GM21447 (cell line): ENCODE data around the gene GSE1.

Experiments used
- ATAC-seq: cut with Tn5 transposase; IDR thresholded peaks from one replicate; pipeline ENCODE4 v1.9.1; 2021; ENCODE audit not compliant: unreplicated experiment

The GSE1 gene

DNA sequence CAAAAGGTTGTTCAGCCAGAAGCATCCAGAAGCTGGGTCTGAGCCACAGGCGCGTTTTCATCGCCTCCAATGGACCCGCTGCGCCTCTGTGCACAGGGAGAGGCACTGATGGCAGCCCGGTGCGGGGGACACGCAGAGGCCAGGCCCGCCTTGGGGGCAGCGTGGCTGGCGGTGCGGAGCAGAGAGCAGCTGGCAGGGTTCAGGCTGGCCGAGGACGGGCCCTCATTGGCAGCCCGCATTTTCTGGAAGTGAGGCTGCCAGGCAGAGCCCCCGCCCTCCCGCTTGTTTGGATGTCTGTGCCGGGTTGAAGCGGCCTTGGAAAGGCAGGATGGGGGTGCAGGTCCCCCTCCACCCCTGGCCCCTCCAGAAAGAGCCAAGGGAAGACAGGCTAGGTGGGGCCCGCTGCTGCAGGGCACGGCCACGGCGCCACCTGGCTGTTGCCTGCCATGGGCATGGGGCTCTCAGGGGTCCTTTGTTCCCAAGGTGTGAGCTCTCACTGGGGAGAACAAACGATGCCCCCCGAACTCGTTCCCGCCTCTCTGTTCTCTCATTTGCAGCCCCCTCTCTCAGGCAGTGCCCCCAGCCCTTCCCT is 18.8 kb downstream of the GSE1 start:
- no peak for ATAC-seq

- ATAC-seq: no peak
Measured at GRCh38 chr16:85632709-85633437, 19.8 kb downstream of the GSE1 start.

DNA sequence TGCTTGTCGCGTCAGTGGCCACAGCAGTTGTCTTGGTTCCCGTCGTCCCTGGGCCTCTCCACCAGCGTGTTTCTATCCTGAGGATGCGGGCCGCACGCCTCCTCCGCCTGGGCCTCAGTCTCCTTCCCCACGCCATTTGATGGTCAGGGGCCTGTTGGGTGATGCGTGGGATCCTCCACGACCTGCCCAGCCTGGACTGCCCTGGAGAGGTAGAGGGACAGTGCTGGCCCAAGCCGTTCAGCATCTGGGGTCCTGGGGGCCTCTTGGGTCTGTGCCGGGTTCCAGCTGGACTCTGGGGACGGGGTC is 20.3 kb downstream of the GSE1 start:
- no peak for ATAC-seq

GRCh38 chr16:85633888-85634287 is 20.8 kb downstream of the GSE1 start:
- ATAC-seq: no peak

DNA sequence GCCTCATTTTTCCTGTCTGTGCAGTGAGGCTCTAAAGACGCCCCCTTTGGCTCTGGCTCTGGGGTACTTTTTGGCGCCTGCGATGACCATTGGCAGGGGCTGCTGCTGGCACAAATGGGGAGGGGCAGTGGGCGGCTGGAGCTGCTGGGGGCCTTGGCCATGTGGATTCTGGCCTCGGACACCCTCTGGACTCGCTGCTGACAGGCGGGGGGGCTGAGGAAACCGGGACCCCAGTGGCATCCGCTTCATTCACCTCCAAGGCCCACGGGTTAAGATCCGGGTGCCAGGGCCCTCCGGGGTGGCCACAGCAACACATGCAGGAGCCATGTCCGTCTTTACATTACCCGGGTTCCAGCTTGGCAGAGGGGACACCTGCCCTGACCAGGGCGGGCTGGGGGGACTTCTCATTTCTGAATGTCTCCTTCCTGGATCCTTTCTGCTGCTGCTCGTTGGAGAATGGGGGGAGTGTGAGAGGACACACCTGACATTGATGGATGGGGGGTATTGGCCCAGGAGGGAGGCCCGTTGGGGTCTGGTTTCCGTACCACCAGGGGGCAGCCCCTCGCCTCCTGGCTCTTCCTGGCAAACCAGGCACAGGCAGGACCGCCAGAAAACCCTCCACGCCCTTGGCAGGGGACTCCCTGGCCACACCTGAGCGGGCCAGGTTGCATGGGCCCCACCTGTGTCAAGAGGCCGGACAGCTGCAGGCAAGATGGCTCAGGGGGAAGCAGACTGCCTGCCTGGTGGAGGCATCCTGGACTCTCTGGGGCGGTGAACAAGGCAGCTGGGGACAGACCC is 21.8 kb downstream of the GSE1 start:
- ATAC-seq: no peak

GRCh38 chr16:85635545-85636140 is 22.5 kb downstream of the GSE1 start:
- ATAC-seq: no peak

DNA sequence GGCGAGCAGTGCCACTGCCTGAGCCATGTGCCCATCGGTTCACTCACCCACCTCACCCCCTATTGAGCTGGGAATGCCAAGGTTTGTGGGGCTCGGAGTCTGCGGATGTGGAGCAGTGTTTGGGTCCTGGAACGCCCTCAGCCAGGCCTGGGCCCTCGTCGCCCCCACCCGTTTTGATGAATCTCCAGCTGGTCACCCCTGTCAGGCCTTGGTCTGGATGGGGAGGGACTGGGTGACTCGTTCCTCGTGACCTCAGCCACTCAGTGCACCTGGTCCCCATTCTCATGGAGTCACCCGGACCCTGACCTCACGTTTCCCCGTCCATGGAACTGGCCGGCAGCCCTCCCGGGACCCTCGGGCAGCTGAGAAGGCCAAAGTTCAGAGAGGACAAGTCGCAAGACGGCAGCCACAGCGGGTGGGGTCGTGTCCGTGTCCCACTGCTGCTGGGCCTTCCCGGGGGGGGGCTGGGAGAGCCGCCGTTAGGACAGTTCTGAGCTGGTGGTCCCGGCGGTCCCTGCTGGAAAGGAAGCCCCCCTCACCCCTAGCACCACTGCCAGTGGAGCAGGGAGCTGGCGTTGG is 23.2 kb downstream of the GSE1 start:
- ATAC-seq: no peak

DNA sequence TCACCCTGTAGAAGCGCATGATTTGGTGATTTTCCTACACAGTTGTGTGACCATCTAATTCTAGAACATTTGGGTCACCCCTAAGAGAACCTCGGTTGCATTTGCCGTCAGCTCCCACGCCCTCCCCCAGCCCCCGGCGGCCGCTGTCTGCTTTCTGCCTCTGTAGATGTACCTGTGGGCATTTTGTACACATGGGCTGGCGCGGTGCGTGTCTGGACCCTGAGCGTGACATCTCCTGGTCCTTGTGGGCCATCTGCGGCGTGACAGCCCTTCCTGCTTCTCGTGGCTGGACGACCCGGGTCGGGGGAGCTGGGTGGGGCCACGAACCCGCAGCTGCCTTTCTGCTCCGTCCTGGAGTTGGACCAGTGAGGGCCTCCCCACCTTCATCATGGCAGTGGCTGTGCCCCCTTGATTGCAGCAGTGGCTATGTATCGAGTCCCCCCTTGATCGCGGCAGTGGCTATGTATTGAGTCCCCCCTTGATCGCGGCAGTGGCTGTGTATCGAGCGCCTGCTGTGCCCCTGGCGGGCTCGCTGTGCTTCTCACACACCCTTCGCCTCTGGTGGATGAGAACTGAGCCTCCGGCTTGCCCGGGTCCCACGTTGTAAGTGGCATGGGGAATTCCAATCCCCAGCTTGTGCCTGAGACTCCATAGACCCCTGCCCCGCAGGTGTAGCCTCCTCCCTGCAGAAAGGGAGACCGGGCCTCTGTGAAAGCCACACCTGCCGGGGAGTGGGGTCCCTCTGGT is 24.1 kb downstream of the GSE1 start:
- no peak for ATAC-seq

GRCh38 chr16:85637808-85638647 is 24.9 kb downstream of the GSE1 start:
- ATAC-seq: no peak

DNA sequence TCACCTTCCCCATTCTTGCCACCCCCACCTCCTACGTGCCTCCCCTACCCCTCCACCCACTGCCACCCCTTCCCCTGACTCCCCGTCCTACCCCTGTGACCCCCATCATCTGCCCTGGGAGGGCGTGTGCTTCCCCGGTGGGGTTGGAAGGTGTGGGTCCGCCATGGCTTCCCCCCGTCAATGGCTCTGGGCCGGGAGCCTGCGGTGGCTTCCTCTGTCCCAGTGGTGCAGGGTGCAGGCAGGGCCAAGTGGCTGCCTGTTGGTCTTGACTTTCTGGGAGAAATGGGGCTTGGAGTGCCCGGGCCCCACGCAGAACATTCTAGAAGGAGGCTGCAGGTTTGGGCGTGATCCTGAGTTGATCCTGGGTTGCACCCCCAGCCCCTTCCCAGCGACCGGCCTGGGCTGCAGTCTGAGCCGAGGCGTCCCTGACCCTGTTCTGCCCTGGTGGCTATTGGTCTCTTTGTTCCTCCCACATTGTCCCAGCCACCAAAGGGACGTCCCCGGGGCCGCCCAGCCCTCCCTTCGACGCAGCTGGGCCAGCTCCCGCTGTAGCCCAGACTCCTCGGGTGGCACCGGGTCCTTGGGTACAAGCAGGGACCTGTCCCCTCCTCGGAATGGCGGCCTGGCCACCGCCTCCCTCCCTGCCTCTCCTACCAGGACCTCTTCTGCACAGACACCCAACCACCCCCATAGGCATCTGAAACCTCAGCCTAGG is 25.7 kb downstream of the GSE1 start:
- ATAC-seq: no peak

DNA sequence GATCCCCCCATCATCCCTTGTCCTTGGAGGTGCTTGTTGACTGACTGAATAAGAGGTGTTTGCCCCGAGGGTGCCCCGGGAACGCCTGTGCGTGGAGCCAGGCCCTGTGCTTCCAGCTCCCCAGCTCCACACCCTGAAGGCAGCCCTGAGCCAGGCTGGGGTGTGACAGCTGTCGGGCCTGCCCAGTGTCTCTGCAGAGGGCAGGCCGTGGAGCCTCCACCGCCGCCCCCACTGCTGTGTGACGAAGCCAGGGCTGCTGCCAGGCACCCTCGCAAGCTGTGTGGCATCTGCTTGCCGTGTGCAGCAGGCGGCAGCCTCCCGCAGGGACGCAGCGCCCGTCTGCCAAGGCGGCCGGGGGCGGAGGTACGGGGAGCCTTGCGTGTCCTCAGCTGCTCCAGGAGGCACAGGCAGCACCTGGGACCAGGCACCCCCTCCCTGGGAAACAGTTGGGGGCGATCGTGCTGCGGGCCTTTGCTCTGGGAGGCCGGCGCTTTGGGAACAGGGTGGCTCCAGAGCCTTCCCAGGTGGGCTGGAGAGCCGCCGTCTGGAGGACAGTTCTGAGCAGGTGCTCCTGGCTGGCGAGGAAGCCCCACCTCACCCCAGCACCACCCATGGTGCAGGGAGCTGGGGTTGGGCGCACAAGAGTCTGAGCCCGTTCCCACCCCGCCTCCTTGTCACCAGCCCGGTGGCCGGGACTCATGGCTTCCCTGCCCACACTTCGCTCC is 26.6 kb downstream of the GSE1 start:
- no peak for ATAC-seq

- ATAC-seq: no peak
Measured at GRCh38 chr16:85640254-85640558, 27.1 kb downstream of the GSE1 start.

DNA sequence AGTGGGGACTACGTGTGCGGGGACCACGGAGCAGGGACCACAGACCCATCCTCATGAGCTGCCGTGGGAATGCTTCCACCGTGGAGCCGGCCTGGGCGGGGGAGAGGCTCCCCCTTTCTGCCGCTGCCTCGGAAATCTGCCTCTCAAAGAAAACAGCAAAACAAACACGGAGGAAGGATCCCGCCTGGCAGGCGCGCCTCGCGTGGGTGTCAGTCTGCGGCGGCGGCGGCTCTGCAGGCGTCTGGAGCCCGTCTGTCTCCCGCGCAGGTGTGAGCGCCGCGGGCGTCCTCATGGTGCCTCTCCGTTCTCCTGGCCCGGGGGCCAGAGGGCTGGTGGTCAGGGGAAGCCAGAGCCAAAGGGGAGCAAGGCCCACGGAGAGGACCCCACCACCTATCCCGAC is 27.5 kb downstream of the GSE1 start:
- ATAC-seq: no peak

DNA sequence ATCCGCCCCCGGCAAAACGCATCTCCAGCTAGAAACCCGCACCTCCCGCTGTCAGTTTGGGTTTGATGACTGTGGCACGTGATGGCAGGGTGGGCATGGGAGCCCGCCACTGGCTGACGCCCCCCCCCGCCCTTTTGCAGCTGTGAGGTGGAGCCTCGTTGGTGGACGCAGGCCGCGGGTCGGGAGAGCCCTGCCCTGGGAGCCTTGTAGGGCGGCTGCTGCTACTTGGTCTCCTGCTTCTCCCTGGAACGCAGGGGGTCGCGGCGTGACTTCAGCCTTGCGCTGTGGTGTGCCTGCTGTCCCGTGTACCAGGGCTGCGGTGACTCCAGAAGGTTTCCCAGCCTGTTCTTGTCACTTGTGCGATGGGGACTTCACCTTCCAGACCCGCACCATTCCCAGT is 28.2 kb downstream of the GSE1 start:
- ATAC-seq: no peak

GRCh38 chr16:85641776-85642176 is 28.7 kb downstream of the GSE1 start:
- ATAC-seq: no peak

DNA sequence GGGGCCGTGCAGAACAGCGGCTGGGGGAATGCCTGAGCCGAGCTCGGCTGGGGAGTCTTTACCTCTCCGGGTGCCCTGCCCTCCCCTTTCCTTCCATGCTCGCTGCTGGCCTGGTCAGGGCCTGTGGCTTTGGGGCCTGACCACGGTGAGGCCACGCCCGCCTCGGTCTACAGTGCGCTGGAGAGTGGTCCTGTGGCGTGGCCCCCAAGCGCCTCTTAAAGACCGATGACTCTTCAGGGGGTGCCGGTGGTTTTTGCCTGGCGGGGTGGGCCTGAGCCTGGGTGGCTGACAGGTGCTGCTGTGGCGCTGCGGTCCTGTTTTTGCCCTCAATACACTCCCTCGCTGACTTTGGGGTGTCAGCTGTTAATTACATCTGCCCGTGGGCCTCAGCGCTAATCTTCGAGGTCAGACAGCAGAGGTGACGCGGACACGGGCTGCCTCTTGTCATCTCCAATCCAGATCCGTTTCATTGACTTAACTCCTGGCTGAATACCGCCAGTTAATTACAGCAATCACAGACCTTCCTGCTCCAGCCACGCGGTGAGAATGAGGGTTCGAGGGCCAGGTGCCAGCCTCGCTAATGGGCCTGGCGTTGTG is 29.7 kb downstream of the GSE1 start:
- no peak for ATAC-seq

GRCh38 chr16:85643631-85644030 is 30.5 kb downstream of the GSE1 start:
- no peak for ATAC-seq

GRCh38 chr16:85644093-85644712 is 31.1 kb downstream of the GSE1 start:
- no peak for ATAC-seq
